Measurements from ENCODE around the gene USP48.

Gene USP48

GRCh38 chr1:21704145-21704544 lies 78.8 kb downstream of the USP48 start:
- TF ChIP-seq SUZ12 (IDR thresholded peaks at IDR 0.05; ENCODE audit: extremely low read depth, insufficient read depth, insufficient read length) (no peak), YY1 (IDR thresholded peaks at IDR 0.05; ENCODE audit: insufficient read depth, insufficient read length) (no peak), ZNF274 (IDR thresholded peaks at IDR 0.05; ENCODE audit: low read depth, low read length) (no peak)
- no peak for DNase-seq (ENCODE audit: low read depth, low spot score)
- Histone ChIP-seq H3K4me3 (ENCODE audit: insufficient read length, low read depth) (no peak overlapping the region), H3K27me3 (ENCODE audit: insufficient read depth, insufficient read length) (no peaks in the 10 kb centered on the region), H3K36me3 (ENCODE audit: insufficient read depth, insufficient read length, low read length) (peaks cover 51% of the 10 kb centered on the region), H3K9ac (ENCODE audit: insufficient read length, low read depth) (no peak overlapping the region), H3K4me1 (ENCODE audit: insufficient read depth, insufficient read length) (peaks cover 4% of the 10 kb centered on the region), H3K9me3 (ENCODE audit: insufficient read depth, low read length) (no peaks in the 10 kb centered on the region)

DNA sequence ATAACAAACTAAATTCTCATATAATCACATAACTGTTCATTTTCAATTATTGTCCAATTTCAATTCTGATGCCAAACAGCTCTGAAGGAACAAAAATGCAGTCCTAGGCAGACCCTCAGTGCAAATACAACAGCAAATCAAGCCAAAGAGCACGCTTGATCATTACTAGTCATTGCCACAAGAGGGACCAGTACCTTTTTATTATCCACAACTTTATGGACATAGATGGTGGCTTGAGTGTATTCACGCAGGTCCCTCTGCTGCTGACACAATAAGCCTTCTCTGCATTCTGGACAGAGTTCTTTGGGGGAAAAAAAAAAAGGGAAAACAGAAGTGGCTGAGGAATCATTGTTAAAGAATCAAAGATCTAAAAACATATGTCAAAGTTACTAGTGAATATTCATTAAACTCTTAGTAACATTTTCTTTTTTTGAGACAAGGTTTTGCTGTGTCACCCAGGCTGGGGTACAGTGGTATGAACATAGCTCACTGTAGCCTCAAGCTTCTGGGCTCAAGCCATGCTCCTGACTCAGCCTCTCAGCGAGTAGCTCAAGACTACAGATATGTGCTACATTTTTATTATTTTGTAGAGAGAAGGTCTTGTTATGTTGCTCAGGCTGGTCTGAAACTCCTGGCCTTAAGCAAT lies 79.5 kb downstream of the USP48 start:
- H3K4me3 ChIP-seq (ENCODE audit: insufficient read length, low read depth), result no peak overlapping the region
- H3K36me3 ChIP-seq (ENCODE audit: insufficient read depth, insufficient read length, low read length), result peaks cover 55% of the 10 kb centered on the region
- DNase-seq (ENCODE audit: low read depth, low spot score), result no peak
- no peaks in the 10 kb centered on the region for H3K27me3 ChIP-seq (ENCODE audit: insufficient read depth, insufficient read length)
- no peak overlapping the region for H3K9ac ChIP-seq (ENCODE audit: insufficient read length, low read depth)
- H3K9me3 ChIP-seq (ENCODE audit: insufficient read depth, low read length), result no peaks in the 10 kb centered on the region
- no peak for TF ChIP-seq SUZ12 (IDR thresholded peaks at IDR 0.05; ENCODE audit: extremely low read depth, insufficient read depth, insufficient read length)
- no peak for TF ChIP-seq YY1 (IDR thresholded peaks at IDR 0.05; ENCODE audit: insufficient read depth, insufficient read length)
- no peak for TF ChIP-seq ZNF274 (IDR thresholded peaks at IDR 0.05; ENCODE audit: low read depth, low read length)
- peaks cover 4% of the 10 kb centered on the region for H3K4me1 ChIP-seq (ENCODE audit: insufficient read depth, insufficient read length)

GRCh38 chr1:21702780-21703179 lies 80.2 kb downstream of the USP48 start:
- H3K36me3 ChIP-seq (ENCODE audit: insufficient read depth, insufficient read length, low read length), result peaks cover 56% of the 10 kb centered on the region
- H3K4me3 ChIP-seq (ENCODE audit: insufficient read length, low read depth), result no peak overlapping the region
- no peak overlapping the region for H3K9ac ChIP-seq (ENCODE audit: insufficient read length, low read depth)
- H3K27me3 ChIP-seq (ENCODE audit: insufficient read depth, insufficient read length), result no peaks in the 10 kb centered on the region
- TF ChIP-seq SUZ12 (IDR thresholded peaks at IDR 0.05; ENCODE audit: extremely low read depth, insufficient read depth, insufficient read length) (no peak), YY1 (IDR thresholded peaks at IDR 0.05; ENCODE audit: insufficient read depth, insufficient read length) (no peak), ZNF274 (IDR thresholded peaks at IDR 0.05; ENCODE audit: low read depth, low read length) (no peak)
- no peak for DNase-seq (ENCODE audit: low read depth, low spot score)
- peaks cover 4% of the 10 kb centered on the region for H3K4me1 ChIP-seq (ENCODE audit: insufficient read depth, insufficient read length)
- H3K9me3 ChIP-seq (ENCODE audit: insufficient read depth, low read length), result no peaks in the 10 kb centered on the region

DNA sequence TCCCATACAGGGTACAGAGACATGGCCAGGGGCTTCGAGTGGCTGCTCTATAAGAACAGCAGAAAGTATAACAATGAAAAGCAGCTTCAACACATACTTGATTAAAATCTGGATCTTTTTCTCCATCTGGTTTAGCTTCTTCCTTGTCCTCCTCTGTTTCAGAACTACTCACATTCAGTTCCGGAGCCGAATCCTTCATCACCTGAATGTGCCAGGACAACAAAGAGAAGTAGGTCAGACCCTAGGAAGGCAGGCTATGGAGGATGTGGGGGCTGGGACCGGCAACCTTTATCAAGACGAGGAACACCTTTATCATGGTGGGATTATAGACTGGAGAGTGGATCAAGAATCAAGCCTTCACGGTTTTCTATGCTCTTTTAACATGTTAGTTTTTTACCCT lies 81.5 kb downstream of the USP48 start:
- TF ChIP-seq ZNF274 (IDR thresholded peaks at IDR 0.05; ENCODE audit: low read depth, low read length) (no peak), SUZ12 (IDR thresholded peaks at IDR 0.05; ENCODE audit: extremely low read depth, insufficient read depth, insufficient read length) (no peak), YY1 (IDR thresholded peaks at IDR 0.05; ENCODE audit: insufficient read depth, insufficient read length) (no peak)
- Histone ChIP-seq H3K36me3 (ENCODE audit: insufficient read depth, insufficient read length, low read length) (peaks cover 58% of the 10 kb centered on the region), H3K9me3 (ENCODE audit: insufficient read depth, low read length) (no peaks in the 10 kb centered on the region), H3K27me3 (ENCODE audit: insufficient read depth, insufficient read length) (no peaks in the 10 kb centered on the region), H3K4me3 (ENCODE audit: insufficient read length, low read depth) (no peak overlapping the region), H3K9ac (ENCODE audit: insufficient read length, low read depth) (no peak overlapping the region), H3K4me1 (ENCODE audit: insufficient read depth, insufficient read length) (peaks cover 4% of the 10 kb centered on the region)
- DNase-seq (ENCODE audit: low read depth, low spot score), result no peak

DNA sequence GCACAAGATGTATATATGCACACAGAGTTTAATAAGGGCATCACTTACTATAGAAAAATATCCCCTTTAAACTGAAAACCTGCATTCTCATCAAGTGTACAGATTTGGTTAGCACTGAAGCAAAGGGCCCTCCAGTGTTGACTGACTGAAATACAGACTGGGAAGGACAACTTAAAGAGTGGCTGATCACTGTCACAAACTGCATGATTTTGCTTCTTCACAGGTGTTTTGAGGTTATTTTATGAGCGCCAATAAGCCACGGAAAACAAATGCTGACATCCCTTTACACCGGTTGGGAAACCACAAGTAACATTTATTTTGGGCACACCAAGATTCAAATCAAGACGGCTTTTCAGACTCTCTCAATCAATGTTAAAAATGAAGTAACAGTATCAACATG lies 82.9 kb downstream of the USP48 start:
- Histone ChIP-seq H3K9me3 (ENCODE audit: insufficient read depth, low read length) (no peaks in the 10 kb centered on the region), H3K36me3 (ENCODE audit: insufficient read depth, insufficient read length, low read length) (peaks cover 60% of the 10 kb centered on the region), H3K4me1 (ENCODE audit: insufficient read depth, insufficient read length) (peaks cover 2% of the 10 kb centered on the region), H3K27me3 (ENCODE audit: insufficient read depth, insufficient read length) (no peaks in the 10 kb centered on the region), H3K4me3 (ENCODE audit: insufficient read length, low read depth) (no peak overlapping the region), H3K9ac (ENCODE audit: insufficient read length, low read depth) (no peak overlapping the region)
- DNase-seq (ENCODE audit: low read depth, low spot score), result no peak
- TF ChIP-seq ZNF274 (IDR thresholded peaks at IDR 0.05; ENCODE audit: low read depth, low read length) (no peak), SUZ12 (IDR thresholded peaks at IDR 0.05; ENCODE audit: extremely low read depth, insufficient read depth, insufficient read length) (no peak), YY1 (IDR thresholded peaks at IDR 0.05; ENCODE audit: insufficient read depth, insufficient read length) (no peak)

GRCh38 chr1:21696931-21697330 lies 86.0 kb downstream of the USP48 start:
- no peaks in the 10 kb centered on the region for H3K27me3 ChIP-seq (ENCODE audit: insufficient read depth, insufficient read length)
- no peaks in the 10 kb centered on the region for H3K9me3 ChIP-seq (ENCODE audit: insufficient read depth, low read length)
- H3K36me3 ChIP-seq (ENCODE audit: insufficient read depth, insufficient read length, low read length), result peaks cover 57% of the 10 kb centered on the region
- H3K4me1 ChIP-seq (ENCODE audit: insufficient read depth, insufficient read length), result no peaks in the 10 kb centered on the region
- H3K4me3 ChIP-seq (ENCODE audit: insufficient read length, low read depth), result no peak overlapping the region
- TF ChIP-seq YY1 (IDR thresholded peaks at IDR 0.05; ENCODE audit: insufficient read depth, insufficient read length), result no peak
- no peak for TF ChIP-seq ZNF274 (IDR thresholded peaks at IDR 0.05; ENCODE audit: low read depth, low read length)
- DNase-seq (ENCODE audit: low read depth, low spot score), result no peak
- no peak overlapping the region for H3K9ac ChIP-seq (ENCODE audit: insufficient read length, low read depth)

- DNase-seq (ENCODE audit: low read depth, low spot score), result no peak
- peaks cover 50% of the 10 kb centered on the region for H3K36me3 ChIP-seq (ENCODE audit: insufficient read depth, insufficient read length, low read length)
- no peaks in the 10 kb centered on the region for H3K9me3 ChIP-seq (ENCODE audit: insufficient read depth, low read length)
- no peaks in the 10 kb centered on the region for H3K4me1 ChIP-seq (ENCODE audit: insufficient read depth, insufficient read length)
- TF ChIP-seq ZNF274 (IDR thresholded peaks at IDR 0.05; ENCODE audit: low read depth, low read length), result no peak
- TF ChIP-seq SUZ12 (IDR thresholded peaks at IDR 0.05; ENCODE audit: extremely low read depth, insufficient read depth, insufficient read length), result no peak
- no peak for TF ChIP-seq YY1 (IDR thresholded peaks at IDR 0.05; ENCODE audit: insufficient read depth, insufficient read length)
- H3K9ac ChIP-seq (ENCODE audit: insufficient read length, low read depth), result no peak overlapping the region
- H3K4me3 ChIP-seq (ENCODE audit: insufficient read length, low read depth), result no peak overlapping the region
- no peaks in the 10 kb centered on the region for H3K27me3 ChIP-seq (ENCODE audit: insufficient read depth, insufficient read length)
Observed at GRCh38 chr1:21693732-21694131, 89.2 kb downstream of the USP48 start.
